ENCODE data around the gene ERCC1.
A peak's percentile ranks its signal among the peaks of the same experiment; 100 is the strongest.

- TF ChIP-seq TAF1 (IDR thresholded peaks at IDR 0.05; ENCODE audit: low read depth) (peak; percentile 46; the same call in 1 of the 2 replicates), ZBTB7A (IDR thresholded peaks at IDR 0.05; ENCODE audit: low read depth) (peak; percentile 99), RAD21 (IDR thresholded peaks at IDR 0.05; ENCODE audit: low read depth) (no peak), REST (IDR thresholded peaks at IDR 0.05; ENCODE audit: low read depth) (no peak), CREB1 (IDR thresholded peaks at IDR 0.05; ENCODE audit: low read depth) (no peak), TEAD4 (IDR thresholded peaks at IDR 0.05) (no peak), TCF12 (IDR thresholded peaks at IDR 0.05; ENCODE audit: low read depth) (no peak), EP300 (IDR thresholded peaks at IDR 0.05; ENCODE audit: borderline replicate concordance) (no peak), EGR1 (IDR thresholded peaks at IDR 0.05) (no peak), NFIC (IDR thresholded peaks at IDR 0.05) (no peak)
Observed at GRCh38 chr19:45370410-45371204, 53.1 kb downstream of the ERCC1 start, which contains the start of gene ERCC2.
